Psoas muscle (tissue), 8 donors: ENCODE measurements around the gene NR2C1. TPM values are rescaled to one million over a fixed set of nuclear protein-coding genes. Genes with fewer than 3 reads are reported as not detected.
A peak's percentile ranks its signal among the peaks of the same experiment; 100 is the strongest.

Experiments used
- ATAC-seq, 4 donors: fragments of 200-7000 bp; cut with Tn5 transposase; one replicate each; pipeline ENCODE4 v1.9.1; 2020; ENCODE audit warnings: moderate library complexity in 3 of 4, mild to moderate bottlenecking in 2 of 4
- DNase-seq, 2 donors: peaks; one replicate each; pipeline ENCODE4 v3.0.0-alpha.2; 2020
- H3K27ac ChIP-seq: fragments of 200-600 bp; one replicate; pipeline ENCODE4 v1.8.0; 2022
- H3K27me3 ChIP-seq, 3 donors: fragments of 200-600 bp in 1 of 3; one replicate each; pipeline versions ENCODE4 v1.6.1 to v1.8.0; 2013 to 2022; ENCODE audit warnings: low read length in 2 of 3, mild to moderate bottlenecking in 2 of 3, moderate library complexity in 1 of 3; ENCODE audit not compliant: insufficient read depth in 3 of 3
- H3K36me3 ChIP-seq, 2 donors: fragments of 200-600 bp in 1 of 2; one replicate each; pipeline versions ENCODE4 v1.6.1 to v1.8.0; 2013 to 2022; ENCODE audit warnings: low read depth in 1 of 2, mild to moderate bottlenecking in 1 of 2, moderate library complexity in 1 of 2; ENCODE audit not compliant: insufficient read depth in 1 of 2
- H3K4me1 ChIP-seq: fragments of 200-600 bp; one replicate; pipeline ENCODE4 v1.8.0; 2022
- H3K4me3 ChIP-seq: fragments of 200-600 bp; one replicate; pipeline ENCODE4 v1.8.0; 2022; ENCODE audit warnings: mild to moderate bottlenecking
- H3K9me3 ChIP-seq: fragments of 200-600 bp; one replicate; pipeline ENCODE4 v1.8.0; 2022
- CTCF ChIP-seq: fragments of 200-600 bp; IDR thresholded peaks from one replicate; pipeline ENCODE4 v1.8.0; 2022; ENCODE audit warnings: antibody characterized with exemption
- WGBS, 3 donors: extraction: QIAGEN DNeasy Blood & Tissue Kit; methylation state at CpG; one replicate each; pipeline versions ENCODE4 v1.1.6 to v1.1.7; 2013; 5-methylcytosine and 5-hydroxymethylcytosine counted together
- intact Hi-C, 2 donors: fragments of 100-400 bp; cut with DNase I; formaldehyde crosslinking; loops; one replicate each; pipeline versions ENCODE4 v1.11.0 to v1.14.2; 2022
- polyA plus RNA-seq, 3 donors: library from polyadenylated mRNA; stranded (reverse); fragments of 200-250 nt; gene quantifications; one replicate each; pipeline ENCODE4 v1.2.3, GENCODE V29; 2013
- total RNA-seq, 4 donors: library from RNA; stranded (reverse); fragmentation: NEBNext Ultra II Directional in 2 of 4; extraction: Animal tissue kit (Norgen Biotek cat#: 25700) in 2 of 4; gene quantifications; one replicate each; pipeline versions ENCODE4 v1.2.1 to v1.2.4, GENCODE V29; 2021 to 2023
- donor health status: healthy with polysubstance abuse.
- donor health status: DM: no; HTN: no; CAD: no; lungs with moderate emphysema.
- donor health status: Bipolar disorder and iron deficiency.
- donor health status: healthy.
- donor health status: DM: yes; HTN: yes; CAD: no.
- donor health status: DM: no; HTN: no; CAD: no.
- donor health status: DM: no; HTN: no; CAD: no.
- donor health status: DM: yes; HTN: yes; CAD: no.

NR2C1 gene
- total and polyA plus RNA-seq, 7 donors: 15.0 to 32.3 (median 20.5) TPM

GRCh38 chr12:95073698-95074520, 491 bp upstream of the NR2C1 start:
- peak overlapping the region; percentile 99 for H3K4me3 ChIP-seq
- no peaks in the 10 kb centered on the region for H3K4me1 ChIP-seq
- intact Hi-C loops: loop anchor here in 1 of 2 donors (5.0 kb wide), 2 partner anchors 143 to 398 kb away; partner anchors contain the start of genes FGD6, METAP2 and VEZT
- no peaks in the 10 kb centered on the region for H3K27me3 ChIP-seq
- DNase-seq (no peak), ATAC-seq (no peak)
- peak; percentile 76 for TF ChIP-seq CTCF
- H3K27ac ChIP-seq: peak overlapping the region; percentile 94
- no peaks in the 10 kb centered on the region for H3K36me3 ChIP-seq
- 61 to 65% (median 61%) methylated on average over 23 of the region's 23 CpGs for WGBS, 3 donors
- H3K9me3 ChIP-seq: no peaks in the 10 kb centered on the region

GRCh38 chr12:95070378-95070777, 3.0 kb downstream of the NR2C1 start:
- Histone ChIP-seq H3K4me3 (no peak overlapping the region), H3K36me3 (peaks cover 0 to 20% of the 10 kb centered on the region in 2 donors), H3K9me3 (no peaks in the 10 kb centered on the region), H3K27ac (no peak overlapping the region), H3K27me3 (no peaks in the 10 kb centered on the region), H3K4me1 (no peaks in the 10 kb centered on the region)
- intact Hi-C loops: loop anchor here in 1 of 2 donors (5.0 kb wide), 2 partner anchors 147 to 402 kb away; partner anchors contain the start of genes FGD6, METAP2 and VEZT
- ATAC-seq (no peak), DNase-seq (no peak)
- TF ChIP-seq CTCF: no peak
- 84 to 90% (median 85%) methylated on average over 1 of the region's 1 CpG for WGBS, 3 donors

GRCh38 chr12:95066091-95066855, 7.1 kb downstream of the NR2C1 start:
- DNase-seq (no peak), ATAC-seq (peak; percentile 73 to 83 (median 80))
- no peak for TF ChIP-seq CTCF
- intact Hi-C loops: no loop called here
- H3K36me3 ChIP-seq: peaks cover 15 to 59% of the 10 kb centered on the region in 2 donors
- H3K4me1 ChIP-seq: no peaks in the 10 kb centered on the region
- no peaks in the 10 kb centered on the region for H3K9me3 ChIP-seq
- peak overlapping the region; percentile 54 for H3K27ac ChIP-seq
- WGBS, 3 donors: 78 to 86% (median 82%) methylated on average over 7 of the region's 7 CpGs
- H3K27me3 ChIP-seq: no peaks in the 10 kb centered on the region
- H3K4me3 ChIP-seq: no peak overlapping the region

GRCh38 chr12:95060951-95061350, 12.5 kb downstream of the NR2C1 start:
- H3K27ac ChIP-seq: no peak overlapping the region
- peaks cover 18 to 98% of the 10 kb centered on the region in 2 donors for H3K36me3 ChIP-seq
- H3K4me3 ChIP-seq: no peak overlapping the region
- DNase-seq: no peak
- WGBS, 3 donors: 87 to 97% (median 93%) methylated on average over 1 of the region's 1 CpG
- intact Hi-C loops: no loop called here
- TF ChIP-seq CTCF: no peak
- H3K27me3 ChIP-seq: no peaks in the 10 kb centered on the region
- no peak for ATAC-seq
- H3K9me3 ChIP-seq: no peaks in the 10 kb centered on the region
- no peaks in the 10 kb centered on the region for H3K4me1 ChIP-seq
